Large intestine (tissue), 3 donors: Measurements from ENCODE around the gene RAD54L2. TPM values are rescaled to one million over a fixed set of nuclear protein-coding genes. Genes with fewer than 3 reads are reported as not detected.
A peak's percentile ranks its signal among the peaks of the same experiment; 100 is the strongest.
"Not testable (repeated sequence)": the region's sequence is repeated elsewhere in the genome, so short reads cannot be mapped to it uniquely, and the experiment has no call there.

Source experiments
- DNase-seq, 2 donors: peaks; one replicate each; pipeline versions ENCODE4 v3.0.0 to v3.0.0-alpha.2; 2013
- H3K27ac ChIP-seq: one replicate; pipeline ENCODE4 v1.5.1; 2013; ENCODE audit warnings: low read length
- H3K27me3 ChIP-seq: 2 replicates; pipeline ENCODE4 v1.6.1; 2013; ENCODE audit warnings: low read length; ENCODE audit not compliant: control insufficient read depth, insufficient read depth
- H3K36me3 ChIP-seq: 2 replicates; pipeline ENCODE4 v1.6.1; 2013; ENCODE audit warnings: low read length; ENCODE audit not compliant: control insufficient read depth, insufficient read depth
- H3K4me1 ChIP-seq: one replicate; pipeline ENCODE4 v1.6.1; 2013; ENCODE audit warnings: low read length; ENCODE audit not compliant: control insufficient read depth, insufficient read depth
- H3K4me3 ChIP-seq: one replicate; pipeline ENCODE4 v1.5.1; 2013; ENCODE audit warnings: low read length
- H3K9me3 ChIP-seq: one replicate; pipeline ENCODE4 v1.6.1; 2013; ENCODE audit warnings: mild to moderate bottlenecking, low read depth, low read length, moderate library complexity; ENCODE audit not compliant: control insufficient read depth
- WGBS: methylation state at CpG from one replicate; pipeline ENCODE4 v1.1.5; 2013; ENCODE audit warnings: low lambda C conversion rate; ENCODE audit not compliant: insufficient coverage; 5-methylcytosine and 5-hydroxymethylcytosine counted together
- polyA plus RNA-seq: library from polyadenylated mRNA; unstranded; fragments of 120-200 nt; gene quantifications from one replicate; pipeline ENCODE4 v1.2.1, GENCODE V29; 2013

Gene RAD54L2
- polyA plus RNA-seq, 1 donor, result 9.7 TPM

GRCh38 chr3:51514210-51514609, 24.3 kb upstream of the RAD54L2 start:
- DNase-seq, result no peak
- Histone ChIP-seq H3K27me3 (no peaks in the 10 kb centered on the region), H3K36me3 (no peaks in the 10 kb centered on the region), H3K4me1 (no peaks in the 10 kb centered on the region), H3K9me3 (no peaks in the 10 kb centered on the region), H3K4me3 (no peak overlapping the region), H3K27ac (no peak overlapping the region)
- 85% methylated on average over 4 of the region's 5 CpGs for WGBS

GRCh38 chr3:51519848-51520247, 18.7 kb upstream of the RAD54L2 start:
- no CpG with 5 or more reads among the region's 2 CpGs for whole genome bisulfite sequencing
- Histone ChIP-seq H3K36me3 (no peaks in the 10 kb centered on the region), H3K4me3 (no peak overlapping the region), H3K27ac (no peak overlapping the region), H3K4me1 (no peaks in the 10 kb centered on the region), H3K27me3 (no peaks in the 10 kb centered on the region), H3K9me3 (no peaks in the 10 kb centered on the region)
- DNase-seq, result no peak

- not testable (repeated sequence) for DNase-seq, H3K36me3 ChIP-seq, H3K4me1 ChIP-seq, H3K4me3 ChIP-seq, H3K27ac ChIP-seq, H3K9me3 ChIP-seq, H3K27me3 ChIP-seq
- no CpG with 5 or more reads among the region's 5 CpGs for WGBS
Measured at GRCh38 chr3:51520906-51521730, 17.4 kb upstream of the RAD54L2 start.

- Histone ChIP-seq H3K9me3 (no peaks in the 10 kb centered on the region), H3K27me3 (no peaks in the 10 kb centered on the region), H3K36me3 (no peaks in the 10 kb centered on the region), H3K27ac (no peak overlapping the region), H3K4me3 (no peak overlapping the region), H3K4me1 (no peaks in the 10 kb centered on the region)
- DNase-seq, result no peak
- 40% methylated on average over 1 of the region's 11 CpGs for WGBS
Measured at GRCh38 chr3:51522273-51522962, 16.1 kb upstream of the RAD54L2 start.

GRCh38 chr3:51524874-51525273, 13.6 kb upstream of the RAD54L2 start:
- H3K27me3 ChIP-seq, H3K27ac ChIP-seq, H3K4me1 ChIP-seq, H3K9me3 ChIP-seq, DNase-seq, H3K36me3 ChIP-seq, H3K4me3 ChIP-seq: not testable (repeated sequence)
- WGBS, result 100% methylated on average over 2 of the region's 6 CpGs

- Histone ChIP-seq H3K9me3 (peaks cover 3% of the 10 kb centered on the region), H3K27ac (no peak overlapping the region), H3K36me3 (no peaks in the 10 kb centered on the region), H3K4me1 (no peaks in the 10 kb centered on the region), H3K4me3 (no peak overlapping the region), H3K27me3 (no peaks in the 10 kb centered on the region)
- DNase-seq, result no peak
- WGBS, result no CpG with 5 or more reads among the region's 7 CpGs
Measured at GRCh38 chr3:51530485-51530884, 8.0 kb upstream of the RAD54L2 start.

GRCh38 chr3:51535146-51536019, 3.1 kb upstream of the RAD54L2 start:
- no peaks in the 10 kb centered on the region for H3K4me1 ChIP-seq
- no peak for DNase-seq
- H3K36me3 ChIP-seq, result no peaks in the 10 kb centered on the region
- H3K4me3 ChIP-seq, result no peak overlapping the region
- no peaks in the 10 kb centered on the region for H3K9me3 ChIP-seq
- H3K27me3 ChIP-seq, result no peaks in the 10 kb centered on the region
- 100% methylated on average over 2 of the region's 7 CpGs for WGBS
- H3K27ac ChIP-seq, result no peak overlapping the region

- H3K9me3 ChIP-seq, H3K4me1 ChIP-seq, H3K27ac ChIP-seq, H3K27me3 ChIP-seq, DNase-seq, H3K36me3 ChIP-seq: not testable (repeated sequence)
- WGBS, result no CpG with 5 or more reads among the region's 16 CpGs
- H3K4me3 ChIP-seq, result peak overlapping the region; percentile 81
Measured at GRCh38 chr3:51537631-51538030, 888 bp upstream of the RAD54L2 start.

GRCh38 chr3:51538115-51538458, 432 bp upstream of the RAD54L2 start:
- H3K4me3 ChIP-seq, result peak overlapping the region; percentile 81
- H3K36me3 ChIP-seq, result peaks cover 4% of the 10 kb centered on the region
- H3K27ac ChIP-seq, result peak overlapping the region; percentile 52
- no peaks in the 10 kb centered on the region for H3K4me1 ChIP-seq
- H3K27me3 ChIP-seq, result no peaks in the 10 kb centered on the region
- no CpG with 5 or more reads among the region's 7 CpGs for WGBS
- peak in 1 of 2 donors; percentile 2 for DNase-seq
- H3K9me3 ChIP-seq, result no peaks in the 10 kb centered on the region

GRCh38 chr3:51539291-51539941, 897 bp downstream of the RAD54L2 start:
- peak overlapping the region; percentile 35 for H3K27ac ChIP-seq
- DNase-seq, result peak in 1 of 2 donors; percentile 44
- 40% methylated on average over 1 of the region's 11 CpGs for WGBS
- H3K9me3 ChIP-seq, result no peaks in the 10 kb centered on the region
- peak overlapping the region; percentile 81 for H3K4me3 ChIP-seq
- H3K4me1 ChIP-seq, result no peaks in the 10 kb centered on the region
- peaks cover 10% of the 10 kb centered on the region for H3K36me3 ChIP-seq
- no peaks in the 10 kb centered on the region for H3K27me3 ChIP-seq
